Activated CD4-positive, alpha-beta T cell treated with anti-CD3 and anti-CD28 coated beads, Interleukin-2, amount 50 U/mL, for 1 hour (primary cell): ENCODE measurements around the gene PLEKHA7.

Source experiments
- DNase-seq: peaks from one replicate; pipeline ENCODE4 v3.0.0-alpha.2; 2020

The PLEKHA7 gene

GRCh38 chr11:16801288-16801980 lies 212.8 kb downstream of the PLEKHA7 start:
- no peak for DNase-seq

- DNase-seq: no peak
Observed at GRCh38 chr11:16800382-16800781, 213.8 kb downstream of the PLEKHA7 start.

- DNase-seq: no peak
Observed at GRCh38 chr11:16799890-16800289, 214.3 kb downstream of the PLEKHA7 start.

GRCh38 chr11:16799221-16799620 lies 215.0 kb downstream of the PLEKHA7 start:
- DNase-seq: no peak

GRCh38 chr11:16797776-16798175 lies 216.4 kb downstream of the PLEKHA7 start:
- no peak for DNase-seq

GRCh38 chr11:16796311-16796710 lies 217.9 kb downstream of the PLEKHA7 start:
- no peak for DNase-seq

- DNase-seq: no peak
Observed at GRCh38 chr11:16795146-16795545, 219.1 kb downstream of the PLEKHA7 start.

- no peak for DNase-seq
Observed at GRCh38 chr11:16794047-16794818, 220.0 kb downstream of the PLEKHA7 start.

GRCh38 chr11:16793511-16793910 lies 220.7 kb downstream of the PLEKHA7 start:
- DNase-seq: no peak

GRCh38 chr11:16793009-16793408 lies 221.2 kb downstream of the PLEKHA7 start:
- DNase-seq: no peak

- DNase-seq: no peak
Observed at GRCh38 chr11:16792426-16792825, 221.8 kb downstream of the PLEKHA7 start.

GRCh38 chr11:16791191-16791961 lies 222.8 kb downstream of the PLEKHA7 start:
- DNase-seq: no peak

GRCh38 chr11:16790486-16791190 lies 223.6 kb downstream of the PLEKHA7 start:
- DNase-seq: no peak

- DNase-seq: no peak
Observed at GRCh38 chr11:16789560-16790485, 224.4 kb downstream of the PLEKHA7 start.

- DNase-seq: no peak
Observed at GRCh38 chr11:16789063-16789420, 225.2 kb downstream of the PLEKHA7 start.

- DNase-seq: peak; percentile 48
Observed at GRCh38 chr11:16788141-16789062, 225.8 kb downstream of the PLEKHA7 start.

GRCh38 chr11:16787035-16787742 lies 227.0 kb downstream of the PLEKHA7 start:
- no peak for DNase-seq

GRCh38 chr11:16786131-16786530 lies 228.1 kb downstream of the PLEKHA7 start:
- DNase-seq: no peak

- DNase-seq: peak; percentile 46
Observed at GRCh38 chr11:16785520-16786128, 228.6 kb downstream of the PLEKHA7 start.

- DNase-seq: no peak
Observed at GRCh38 chr11:16784666-16785065, 229.5 kb downstream of the PLEKHA7 start.
